Measurements from ENCODE around the gene LAMA2. TPM values are rescaled to one million over a fixed set of nuclear protein-coding genes. Genes with fewer than 3 reads are reported as not detected.

LAMA2 gene
- total RNA-seq, 1 experiment from 2014 or later: 8.2 TPM

DNA sequence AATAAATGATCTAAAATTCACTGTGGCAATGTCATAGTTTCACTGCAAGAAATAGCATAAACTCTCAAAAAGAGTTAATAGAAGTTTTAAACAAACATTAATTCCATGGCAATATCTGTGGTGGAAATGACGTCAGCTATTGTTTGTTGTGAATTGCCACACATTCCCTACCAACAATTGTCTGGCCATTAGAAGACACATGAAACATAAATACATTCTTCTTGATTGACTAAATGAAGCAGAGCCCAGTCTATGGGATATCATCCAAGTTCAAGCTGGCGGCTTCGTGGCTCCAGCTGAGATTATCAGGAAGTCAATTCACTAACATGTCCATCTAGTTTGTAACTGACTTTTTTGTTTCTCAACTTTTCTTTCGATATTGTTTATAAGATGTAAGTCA is 458.0 kb downstream of the LAMA2 start:
- ChIA-PET RAD21 (ENCODE audit: low non-redundant PET in 1 of 2, low total read pairs in 2 of 2, uncharacterized antibody in 2 of 2, unreplicated experiment in 2 of 2) (no interaction called here), CTCF (no interaction called here), POLR2A (no interaction called here)
- Histone ChIP-seq H4K20me1 (ENCODE audit: insufficient read depth) (no peaks in the 10 kb centered on the region), H3K4me1 (ENCODE audit: control insufficient read depth in 1 of 2, insufficient read depth in 2 of 2, low read length in 2 of 2) (peaks cover 0 to 3% of the 10 kb centered on the region in 2 experiments; a peak in 1 of 4 replicates), H3K4me2 (ENCODE audit: low read length) (no peak overlapping the region), H3K9me2 (ENCODE audit: insufficient read depth) (no peaks in the 10 kb centered on the region), H2AFZ (ENCODE audit: low read depth, low read length, poor library complexity, severe bottlenecking) (no peak overlapping the region), H3K79me2 (ENCODE audit: insufficient read depth, low read length) (no peaks in the 10 kb centered on the region), H3K9me3 (ENCODE audit: control insufficient read depth in 1 of 2, insufficient read depth in 1 of 2, low read depth in 1 of 2, low read length in 2 of 2) (no peaks in the 10 kb centered on the region), H3K9ac (ENCODE audit: low read length) (no peak overlapping the region), H3K36me3 (ENCODE audit: control insufficient read depth in 1 of 2, insufficient read depth in 2 of 2, low read length in 2 of 2) (no peaks in the 10 kb centered on the region), H3K4me3 (replicated peaks in 1 of 2; ENCODE audit: low read depth in 1 of 2, low read length in 2 of 2) (no peak overlapping the region), H3K27me3 (ENCODE audit: insufficient read depth, low read length) (no peaks in the 10 kb centered on the region), H3K27ac (ENCODE audit: low read depth, low read length) (no peak overlapping the region)
- ATAC-seq: no peak
- no peak for TF ChIP-seq SIN3A (IDR thresholded peaks at IDR 0.05; ENCODE audit: low read depth)
- TF ChIP-seq POLR2AphosphoS5 (IDR thresholded peaks at IDR 0.05; ENCODE audit: low read depth, low read length): no peak
- TF ChIP-seq SRF (IDR thresholded peaks at IDR 0.05; ENCODE audit: low read depth): no peak
- no peak for TF ChIP-seq POLR2A (IDR thresholded peaks at IDR 0.05; ENCODE audit: borderline replicate concordance, extremely low read depth, insufficient read depth, insufficient read length)
- no peak for TF ChIP-seq CBX3 (IDR thresholded peaks at IDR 0.05; ENCODE audit: low read depth)
- TF ChIP-seq, protein P1, sequence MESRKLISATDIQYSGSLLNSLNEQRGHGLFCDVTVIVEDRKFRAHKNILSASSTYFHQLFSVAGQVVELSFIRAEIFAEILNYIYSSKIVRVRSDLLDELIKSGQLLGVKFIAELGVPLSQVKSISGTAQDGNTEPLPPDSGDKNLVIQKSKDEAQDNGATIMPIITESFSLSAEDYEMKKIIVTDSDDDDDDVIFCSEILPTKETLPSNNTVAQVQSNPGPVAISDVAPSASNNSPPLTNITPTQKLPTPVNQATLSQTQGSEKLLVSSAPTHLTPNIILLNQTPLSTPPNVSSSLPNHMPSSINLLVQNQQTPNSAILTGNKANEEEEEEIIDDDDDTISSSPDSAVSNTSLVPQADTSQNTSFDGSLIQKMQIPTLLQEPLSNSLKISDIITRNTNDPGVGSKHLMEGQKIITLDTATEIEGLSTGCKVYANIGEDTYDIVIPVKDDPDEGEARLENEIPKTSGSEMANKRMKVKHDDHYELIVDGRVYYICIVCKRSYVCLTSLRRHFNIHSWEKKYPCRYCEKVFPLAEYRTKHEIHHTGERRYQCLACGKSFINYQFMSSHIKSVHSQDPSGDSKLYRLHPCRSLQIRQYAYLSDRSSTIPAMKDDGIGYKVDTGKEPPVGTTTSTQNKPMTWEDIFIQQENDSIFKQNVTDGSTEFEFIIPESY (IDR thresholded peaks at IDR 0.05; ENCODE audit: extremely low read depth, insufficient replicate concordance, low read length): no peak
- TF ChIP-seq, protein P2, sequence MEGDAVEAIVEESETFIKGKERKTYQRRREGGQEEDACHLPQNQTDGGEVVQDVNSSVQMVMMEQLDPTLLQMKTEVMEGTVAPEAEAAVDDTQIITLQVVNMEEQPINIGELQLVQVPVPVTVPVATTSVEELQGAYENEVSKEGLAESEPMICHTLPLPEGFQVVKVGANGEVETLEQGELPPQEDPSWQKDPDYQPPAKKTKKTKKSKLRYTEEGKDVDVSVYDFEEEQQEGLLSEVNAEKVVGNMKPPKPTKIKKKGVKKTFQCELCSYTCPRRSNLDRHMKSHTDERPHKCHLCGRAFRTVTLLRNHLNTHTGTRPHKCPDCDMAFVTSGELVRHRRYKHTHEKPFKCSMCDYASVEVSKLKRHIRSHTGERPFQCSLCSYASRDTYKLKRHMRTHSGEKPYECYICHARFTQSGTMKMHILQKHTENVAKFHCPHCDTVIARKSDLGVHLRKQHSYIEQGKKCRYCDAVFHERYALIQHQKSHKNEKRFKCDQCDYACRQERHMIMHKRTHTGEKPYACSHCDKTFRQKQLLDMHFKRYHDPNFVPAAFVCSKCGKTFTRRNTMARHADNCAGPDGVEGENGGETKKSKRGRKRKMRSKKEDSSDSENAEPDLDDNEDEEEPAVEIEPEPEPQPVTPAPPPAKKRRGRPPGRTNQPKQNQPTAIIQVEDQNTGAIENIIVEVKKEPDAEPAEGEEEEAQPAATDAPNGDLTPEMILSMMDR (IDR thresholded peaks at IDR 0.05 in 2 of 3, conservative IDR thresholded peaks at IDR 0.05 in 1 of 3; ENCODE audit: borderline replicate concordance in 1 of 3, insufficient read depth in 1 of 3, low read depth in 2 of 3, low read length in 2 of 3): no peak
- no peak for TF ChIP-seq FOSL1 (IDR thresholded peaks at IDR 0.05; ENCODE audit: low read depth)
- TF ChIP-seq EZH2phosphoT487 (IDR thresholded peaks at IDR 0.05; ENCODE audit: borderline replicate concordance): no peak
- TF ChIP-seq EGR1 (IDR thresholded peaks at IDR 0.05; ENCODE audit: low read depth): no peak
- no peak for TF ChIP-seq RAD21 (IDR thresholded peaks at IDR 0.05; ENCODE audit: low read depth)
- no peak for TF ChIP-seq TCF7L2 (IDR thresholded peaks at IDR 0.05; ENCODE audit: borderline replicate concordance, extremely low read depth, insufficient read depth, insufficient read length)
- TF ChIP-seq, protein P3, sequence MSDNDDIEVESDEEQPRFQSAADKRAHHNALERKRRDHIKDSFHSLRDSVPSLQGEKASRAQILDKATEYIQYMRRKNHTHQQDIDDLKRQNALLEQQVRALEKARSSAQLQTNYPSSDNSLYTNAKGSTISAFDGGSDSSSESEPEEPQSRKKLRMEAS (IDR thresholded peaks at IDR 0.05): no peak
- BruUV-seq (replicated peaks): no TSS peak
- no peak for DNase-seq (ENCODE audit: low read depth, low spot score)
- intact Hi-C loops (cut with micrococcal nuclease): no loop called here
